ENCODE results near the gene SCARF1. TPM values are rescaled to one million over a fixed set of nuclear protein-coding genes. Genes with fewer than 3 reads are reported as not detected.

The SCARF1 gene
- total and polyA plus RNA-seq, 2 experiments from 2014 or later, result 0.14 TPM; not detected in 1

GRCh38 chr17:1592751-1593629 lies 52.5 kb downstream of the SCARF1 start:
- Histone ChIP-seq H3K36me3 (ENCODE audit: low read depth) (no peaks in the 10 kb centered on the region), H3K27ac (no peak overlapping the region), H3K4me1 (ENCODE audit: insufficient read depth) (peaks cover 13% of the 10 kb centered on the region), H3K9ac (no peak overlapping the region), H3K4me3 (no peak overlapping the region), H3K79me2 (ENCODE audit: insufficient read depth) (no peaks in the 10 kb centered on the region), H4K20me1 (ENCODE audit: insufficient read depth) (no peaks in the 10 kb centered on the region), H3K27me3 (replicated peaks; ENCODE audit: insufficient read depth) (no peaks in the 10 kb centered on the region), H3K9me3 (ENCODE audit: low read depth) (no peaks in the 10 kb centered on the region), H3K4me2 (ENCODE audit: unreplicated experiment) (no peak overlapping the region), H3K9me2 (ENCODE audit: insufficient read depth) (no peaks in the 10 kb centered on the region), H3F3A (ENCODE audit: insufficient read depth) (peaks cover 3% of the 10 kb centered on the region; the same call in 1 of the 2 replicates), H2AFZ (no peak overlapping the region)
- WGBS, 2 experiments (ENCODE audit: low coverage in 1 of 2, low lambda C conversion rate in 2 of 2, missing lambda C conversion rate in 2 of 2), result 87 to 91% methylated on average over 20 to 25 of the region's 25 CpGs
- DNase-seq, result no peak
- in situ Hi-C loops (cut with MboI), result no loop called here
- TF ChIP-seq EZH2phosphoT487 (IDR thresholded peaks at IDR 0.05; ENCODE audit: insufficient read depth, low read depth) (no peak), EZH2 (IDR thresholded peaks at IDR 0.05; ENCODE audit: insufficient read depth, poor library complexity, severe bottlenecking) (no peak)

- H3K79me2 ChIP-seq (ENCODE audit: insufficient read depth), result no peaks in the 10 kb centered on the region
- no peaks in the 10 kb centered on the region for H3K27me3 ChIP-seq (replicated peaks; ENCODE audit: insufficient read depth)
- in situ Hi-C loops (cut with MboI), result no loop called here
- no peak for TF ChIP-seq EZH2phosphoT487 (IDR thresholded peaks at IDR 0.05; ENCODE audit: insufficient read depth, low read depth)
- no peak for TF ChIP-seq EZH2 (IDR thresholded peaks at IDR 0.05; ENCODE audit: insufficient read depth, poor library complexity, severe bottlenecking)
- H3K9me3 ChIP-seq (ENCODE audit: low read depth), result no peaks in the 10 kb centered on the region
- no peaks in the 10 kb centered on the region for H3K36me3 ChIP-seq (ENCODE audit: low read depth)
- peaks cover 13% of the 10 kb centered on the region for H3K4me1 ChIP-seq (ENCODE audit: insufficient read depth)
- H4K20me1 ChIP-seq (ENCODE audit: insufficient read depth), result no peaks in the 10 kb centered on the region
- no peak overlapping the region for H3K9ac ChIP-seq
- no peak overlapping the region for H3K4me2 ChIP-seq (ENCODE audit: unreplicated experiment)
- no peak overlapping the region for H3K27ac ChIP-seq
- WGBS, 2 experiments (ENCODE audit: low coverage in 1 of 2, low lambda C conversion rate in 2 of 2, missing lambda C conversion rate in 2 of 2), result 89 to 95% methylated on average over 34 of the region's 40 CpGs
- H3K4me3 ChIP-seq, result no peak overlapping the region
- no peak overlapping the region for H2AFZ ChIP-seq
- no peak for DNase-seq
- peaks cover 3% of the 10 kb centered on the region; the same call in 1 of the 2 replicates for H3F3A ChIP-seq (ENCODE audit: insufficient read depth)
- H3K9me2 ChIP-seq (ENCODE audit: insufficient read depth), result no peaks in the 10 kb centered on the region
These were observed 54.0 kb downstream of the SCARF1 start for GRCh38 chr17:1591474-1592090.

GRCh38 chr17:1590747-1591473 lies 54.6 kb downstream of the SCARF1 start:
- Histone ChIP-seq H3K4me3 (no peak overlapping the region), H3K9ac (no peak overlapping the region), H3K36me3 (ENCODE audit: low read depth) (no peaks in the 10 kb centered on the region), H4K20me1 (ENCODE audit: insufficient read depth) (no peaks in the 10 kb centered on the region), H3K27me3 (replicated peaks; ENCODE audit: insufficient read depth) (no peaks in the 10 kb centered on the region), H3F3A (ENCODE audit: insufficient read depth) (peaks cover 3% of the 10 kb centered on the region; the same call in 1 of the 2 replicates), H2AFZ (no peak overlapping the region), H3K9me2 (ENCODE audit: insufficient read depth) (no peaks in the 10 kb centered on the region), H3K79me2 (ENCODE audit: insufficient read depth) (no peaks in the 10 kb centered on the region), H3K9me3 (ENCODE audit: low read depth) (no peaks in the 10 kb centered on the region), H3K4me1 (ENCODE audit: insufficient read depth) (peaks cover 13% of the 10 kb centered on the region), H3K27ac (no peak overlapping the region), H3K4me2 (ENCODE audit: unreplicated experiment) (no peak overlapping the region)
- in situ Hi-C loops (cut with MboI), result no loop called here
- DNase-seq, result no peak
- TF ChIP-seq EZH2 (IDR thresholded peaks at IDR 0.05; ENCODE audit: insufficient read depth, poor library complexity, severe bottlenecking), result no peak
- TF ChIP-seq EZH2phosphoT487 (IDR thresholded peaks at IDR 0.05; ENCODE audit: insufficient read depth, low read depth), result no peak
- WGBS, 2 experiments (ENCODE audit: low coverage in 1 of 2, low lambda C conversion rate in 2 of 2, missing lambda C conversion rate in 2 of 2), result 84 to 85% methylated on average over 29 to 38 of the region's 38 CpGs

Data from GM23248 (cell line).